Sciatic nerve (tissue), 2 donors: ENCODE data around the gene PMCH. TPM values are rescaled to one million over a fixed set of nuclear protein-coding genes. Genes with fewer than 3 reads are reported as not detected.
"Not testable (repeated sequence)": the region's sequence is repeated elsewhere in the genome, so short reads cannot be mapped to it uniquely, and the experiment has no call there.

Experiments used
- ATAC-seq: fragments of 200-7000 bp; cut with Tn5 transposase; one replicate; pipeline ENCODE4 v1.9.1; 2020; ENCODE audit warnings: mild to moderate bottlenecking, moderate library complexity
- DNase-seq: peaks from one replicate; pipeline ENCODE4 v3.0.0-alpha.2; 2020; ENCODE audit warnings: low spot score
- intact Hi-C: fragments of 100-400 bp; cut with DNase I; formaldehyde crosslinking; loops from one replicate; pipeline ENCODE4 v1.14.2; 2022
- total RNA-seq: library from RNA; stranded (reverse); fragmentation: NEBNext Ultra II Directional; extraction: Animal tissue kit (Norgen Biotek cat#: 25700); gene quantifications from one replicate; pipeline ENCODE4 v1.2.1, GENCODE V29; 2021
- donor health status: DM: no; HTN: no; CAD: no.
- donor health status: DM: no; HTN: no; CAD: no.

The PMCH gene, protein sequence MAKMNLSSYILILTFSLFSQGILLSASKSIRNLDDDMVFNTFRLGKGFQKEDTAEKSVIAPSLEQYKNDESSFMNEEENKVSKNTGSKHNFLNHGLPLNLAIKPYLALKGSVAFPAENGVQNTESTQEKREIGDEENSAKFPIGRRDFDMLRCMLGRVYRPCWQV
- not detected for total RNA-seq

DNA sequence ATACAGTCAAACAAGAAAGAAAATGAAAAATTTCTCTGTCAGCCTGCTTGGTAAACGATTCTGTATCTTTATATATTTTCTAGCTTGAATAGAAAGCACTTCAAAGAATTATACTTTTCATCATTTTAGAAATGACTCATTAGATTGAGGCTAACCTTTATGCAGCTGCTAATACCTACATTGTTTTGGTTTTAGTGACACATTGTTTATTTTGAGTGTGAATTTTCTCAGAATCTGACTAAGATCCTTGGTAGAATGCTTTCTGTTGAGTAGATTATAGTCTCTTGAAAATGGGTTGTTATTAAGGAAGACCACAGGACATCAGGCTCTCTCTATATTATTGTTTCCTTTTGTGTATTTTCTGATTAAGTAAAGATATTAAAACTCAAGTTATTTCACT is at the start of gene PMCH:
Gene PMCH (minus strand): TSS at position 45 of the 400 bp plus-strand sequence. CDS start 63 bp downstream, outside the sequence.
- ATAC-seq (no peak), DNase-seq (no peak)
- intact Hi-C loops, result no loop called here

DNA sequence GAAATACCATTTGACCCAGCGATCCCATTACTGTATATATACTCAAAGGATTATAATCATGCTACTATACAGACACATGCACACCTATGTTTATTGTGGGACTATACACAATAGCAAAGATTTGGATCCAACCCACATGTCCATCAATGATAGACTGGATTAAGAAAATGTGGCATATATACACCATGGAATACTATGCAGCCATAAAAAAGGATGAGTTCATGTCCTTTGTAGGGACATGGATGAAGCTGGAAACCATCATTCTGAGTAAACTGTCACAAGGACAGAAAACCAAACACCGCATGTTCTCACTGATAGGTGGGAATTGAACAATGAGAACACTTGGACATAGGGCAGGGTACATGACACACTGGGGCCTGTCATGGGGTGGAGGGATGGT is 43.2 kb upstream of the PMCH start:
- intact Hi-C loops, ATAC-seq, DNase-seq: not testable (repeated sequence)

DNA sequence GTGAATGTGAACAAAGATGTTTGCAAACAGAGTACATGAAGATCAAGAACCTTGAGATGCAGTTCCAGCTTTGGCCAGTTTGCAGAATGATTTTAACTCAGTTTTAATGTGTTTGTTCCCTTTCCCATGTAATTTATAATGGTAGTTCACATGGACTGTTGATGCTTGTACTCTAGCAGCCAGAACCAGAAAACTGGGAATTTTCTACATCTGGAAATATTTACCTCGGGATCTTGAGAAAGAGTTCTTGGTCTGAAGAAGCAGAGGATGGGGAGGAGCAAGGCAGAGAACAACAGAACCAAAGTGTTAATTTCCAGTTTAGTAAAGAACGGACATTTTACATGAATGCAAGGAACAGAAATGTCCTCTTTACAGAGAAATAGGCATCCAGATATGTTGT is 37.0 kb upstream of the PMCH start:
- intact Hi-C loops, result no loop called here
- ATAC-seq, result peak; percentile 70
- no peak for DNase-seq

DNA sequence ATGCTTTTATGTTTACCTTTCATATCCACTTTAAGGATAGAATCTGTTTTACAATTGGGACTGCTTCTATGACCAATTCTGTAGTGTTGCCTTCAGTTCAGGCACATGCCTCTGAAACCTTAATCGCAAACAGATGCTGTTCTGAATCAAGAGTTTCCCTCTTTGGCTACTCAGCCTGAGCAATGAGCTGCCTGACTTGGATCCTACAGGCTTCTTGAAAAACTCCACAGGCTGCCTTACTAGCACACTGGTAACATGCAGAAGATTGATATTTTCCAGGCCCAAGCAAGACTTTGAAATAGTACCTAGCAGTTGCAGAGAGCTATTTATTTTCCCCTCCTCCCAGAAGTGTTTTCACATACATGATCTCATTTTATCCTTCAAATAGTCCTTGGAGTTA is 34.8 kb upstream of the PMCH start:
- peak; percentile 94 for ATAC-seq
- intact Hi-C loops, result no loop called here
- DNase-seq, result no peak

DNA sequence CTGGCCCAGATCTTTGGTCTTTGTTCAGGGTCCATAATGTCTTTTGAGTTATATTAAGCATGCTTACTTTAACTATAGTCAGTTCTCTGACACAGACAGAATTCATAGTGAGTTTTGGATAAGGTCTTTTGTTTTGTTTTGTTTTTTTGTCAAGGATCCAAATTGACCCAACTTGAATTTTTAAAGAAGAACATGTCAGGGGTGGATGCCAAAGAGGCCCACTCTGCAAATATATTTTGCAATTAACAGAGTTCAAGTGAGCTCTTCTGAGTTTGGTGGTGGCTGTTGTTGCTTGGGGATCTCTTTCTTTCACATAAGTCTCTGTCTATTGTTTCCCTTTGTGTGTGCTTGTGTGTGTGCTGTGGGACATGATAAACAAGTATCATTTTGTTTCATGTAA is 34.4 kb upstream of the PMCH start:
- DNase-seq (no peak), ATAC-seq (peak; percentile 21)
- intact Hi-C loops, result no loop called here

DNA sequence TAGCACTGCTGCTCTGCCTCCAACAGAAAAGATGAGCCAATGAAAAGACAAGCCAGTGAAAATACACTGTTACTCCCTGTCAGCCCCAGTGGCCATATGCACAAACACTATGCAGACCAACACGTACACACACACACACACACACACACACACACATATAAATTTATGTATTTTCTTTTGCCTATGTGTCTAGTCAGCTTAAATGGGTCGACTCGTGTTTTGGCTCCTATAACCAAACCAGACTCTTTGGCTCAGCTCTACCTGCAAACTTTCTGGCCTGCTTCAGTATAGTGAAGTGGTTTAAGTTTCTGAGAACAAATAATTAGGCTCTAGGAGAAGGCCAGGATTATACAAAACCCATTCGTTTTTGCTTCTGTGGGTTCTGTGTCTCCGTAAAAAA is 30.3 kb upstream of the PMCH start:
- ATAC-seq (no peak), DNase-seq (no peak)
- intact Hi-C loops, result no loop called here

DNA sequence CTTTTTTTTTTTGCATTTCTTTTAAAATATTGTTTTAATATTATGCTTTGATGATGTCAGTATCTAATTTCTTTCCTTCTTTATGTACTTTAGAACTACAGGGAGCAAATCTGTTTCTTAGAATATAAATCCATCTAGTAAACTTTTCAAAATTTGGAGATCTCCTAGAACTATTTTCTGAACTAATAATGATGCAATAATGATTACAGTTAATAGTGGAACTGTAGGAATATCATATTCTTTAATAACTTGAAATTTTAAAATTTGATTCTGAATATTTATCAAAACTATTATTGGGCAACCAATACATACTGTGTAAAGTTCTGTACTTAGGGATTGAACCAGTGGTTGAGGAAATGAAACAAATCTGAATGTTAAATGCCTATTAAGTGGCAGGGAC is 23.1 kb upstream of the PMCH start:
- ATAC-seq (no peak), DNase-seq (no peak)
- intact Hi-C loops, result no loop called here

DNA sequence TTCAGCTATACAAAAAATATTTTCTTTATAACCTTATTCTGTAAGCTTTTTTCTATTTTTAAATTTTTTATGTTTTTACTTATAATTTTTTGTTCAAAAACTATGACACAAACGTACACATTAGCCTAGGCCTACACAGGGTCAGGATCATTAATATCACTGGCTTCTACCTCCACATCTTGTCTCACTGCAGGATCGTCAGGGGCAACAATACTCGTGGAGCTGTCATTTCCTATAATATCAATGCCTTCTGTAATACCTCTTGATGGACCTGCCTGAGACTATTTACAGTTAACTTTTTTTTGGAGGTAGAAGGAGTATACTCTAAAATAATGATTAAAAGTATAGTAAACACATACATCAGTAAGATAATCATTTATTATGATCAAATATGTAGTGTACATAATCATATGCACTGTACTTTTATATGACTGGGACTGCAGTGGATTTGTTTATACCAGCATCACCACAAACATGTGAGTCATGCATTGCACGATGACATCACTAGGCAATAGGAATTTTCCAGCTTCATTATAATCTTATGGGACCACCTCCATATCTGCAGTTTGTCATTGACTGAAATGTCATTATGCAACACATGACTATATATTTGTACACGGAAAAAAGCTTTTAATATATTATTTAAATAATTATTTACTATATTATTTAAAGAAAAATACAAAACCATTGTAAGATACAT is 18.5 kb upstream of the PMCH start:
- DNase-seq (no peak), ATAC-seq (no peak)
- intact Hi-C loops, result no loop called here

DNA sequence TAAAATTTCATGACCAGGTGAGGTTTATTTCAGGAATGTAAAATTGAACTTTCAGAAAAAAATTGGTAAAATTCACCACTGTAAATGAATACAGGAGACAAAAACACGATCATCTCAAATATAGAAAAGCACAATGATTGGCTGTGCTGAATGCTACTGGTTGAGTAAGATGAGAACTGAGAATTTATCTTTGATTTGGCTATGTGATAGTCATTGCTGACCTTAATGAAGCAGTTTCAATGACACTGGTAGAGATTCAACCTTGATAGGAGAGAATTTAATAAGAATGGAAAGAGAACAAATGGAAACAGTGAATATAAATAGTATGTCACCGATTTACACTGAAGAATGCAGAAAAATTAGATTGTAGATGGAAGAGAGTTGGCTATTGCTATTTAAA is 6.4 kb upstream of the PMCH start:
- DNase-seq (no peak), ATAC-seq (no peak)
- intact Hi-C loops, result no loop called here

DNA sequence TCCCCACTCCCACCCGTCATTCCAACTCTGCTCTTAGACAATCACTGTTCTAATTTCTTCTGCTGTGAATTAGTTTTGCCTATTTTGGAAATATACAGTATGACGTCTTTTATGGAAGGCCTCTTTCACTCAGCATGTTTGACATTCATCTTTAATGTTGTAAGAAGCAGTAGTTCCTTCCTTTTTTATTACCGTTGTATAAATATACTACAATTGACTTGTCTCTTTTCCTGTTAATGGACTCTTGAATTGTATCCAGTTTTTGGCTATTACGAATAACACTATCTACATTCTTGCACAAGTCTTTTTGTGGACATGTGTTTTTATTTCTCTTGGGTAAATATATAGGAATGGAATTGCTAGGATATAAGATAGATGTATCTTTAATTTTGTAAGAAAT is 4.9 kb upstream of the PMCH start:
- DNase-seq (no peak), ATAC-seq (no peak)
- intact Hi-C loops, result no loop called here

DNA sequence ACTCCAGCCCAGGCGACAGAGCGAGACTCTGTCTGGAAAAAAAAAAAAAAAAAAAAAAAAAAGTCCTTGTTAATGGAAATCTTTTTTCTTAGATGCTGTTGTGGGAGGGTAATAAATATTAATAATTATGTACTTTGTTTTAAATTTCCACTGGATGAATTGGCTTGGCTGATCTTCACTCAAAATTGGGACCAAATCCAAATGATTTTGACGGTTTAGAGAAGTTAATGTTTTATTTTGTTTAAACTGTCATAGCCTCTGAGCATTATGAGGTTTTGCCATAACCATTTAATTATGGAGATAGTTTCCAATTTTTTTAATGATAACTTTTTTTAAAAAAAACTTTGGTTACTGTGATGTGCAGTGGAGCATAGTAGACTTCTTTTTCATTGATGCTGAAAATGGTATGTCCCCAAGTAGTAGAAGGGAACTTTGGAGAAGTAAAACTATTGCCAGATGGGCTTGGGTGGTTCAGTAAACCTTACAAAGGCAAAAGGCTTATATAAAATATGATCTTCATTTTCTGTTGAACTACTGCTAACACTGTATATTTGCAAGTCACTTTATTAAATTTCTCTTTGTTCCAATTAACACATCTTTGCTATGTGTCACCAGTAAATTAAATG is 3.9 kb upstream of the PMCH start:
- ATAC-seq (no peak), DNase-seq (no peak)
- intact Hi-C loops, result no loop called here

DNA sequence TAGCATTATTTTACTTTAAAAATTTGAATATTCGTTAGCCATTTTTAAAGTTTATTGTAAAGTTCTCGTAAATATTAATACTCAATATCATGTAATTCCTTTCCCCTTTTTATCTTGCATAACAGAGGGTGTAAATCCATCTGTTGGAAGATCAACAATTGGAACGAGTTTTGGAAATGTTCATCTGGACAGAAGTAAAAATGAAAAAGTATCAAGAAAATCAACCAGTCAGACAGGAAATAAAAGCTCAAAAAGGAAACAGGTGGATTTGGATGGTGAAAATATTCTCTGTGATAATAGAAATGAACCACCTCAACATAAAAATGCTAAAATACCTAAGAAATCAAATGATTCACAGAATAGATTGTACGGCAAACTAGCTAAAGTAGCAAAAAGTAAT is 1.8 kb downstream of the PMCH start:
- intact Hi-C loops, result no loop called here
- DNase-seq, result no peak
- ATAC-seq, result no peak

DNA sequence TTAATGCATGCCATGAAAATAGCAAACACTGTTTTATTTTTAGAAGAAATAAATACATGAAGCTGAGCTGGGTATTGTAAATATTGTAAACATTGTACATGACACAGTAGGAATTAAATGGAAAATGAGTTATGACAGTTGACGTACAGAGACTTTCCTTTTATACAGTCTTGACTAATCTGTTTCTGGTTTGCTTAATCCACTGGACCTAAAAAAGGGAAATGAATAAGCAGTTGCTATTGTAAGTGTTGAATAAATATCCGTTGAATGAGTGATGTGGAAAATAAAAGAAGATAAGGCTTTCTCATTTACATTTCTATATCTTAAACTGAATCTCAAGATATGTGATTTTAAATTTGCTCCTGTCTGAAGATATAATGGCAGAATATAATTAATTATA is 15.0 kb downstream of the PMCH start:
- DNase-seq (no peak), ATAC-seq (no peak)
- intact Hi-C loops, result no loop called here

DNA sequence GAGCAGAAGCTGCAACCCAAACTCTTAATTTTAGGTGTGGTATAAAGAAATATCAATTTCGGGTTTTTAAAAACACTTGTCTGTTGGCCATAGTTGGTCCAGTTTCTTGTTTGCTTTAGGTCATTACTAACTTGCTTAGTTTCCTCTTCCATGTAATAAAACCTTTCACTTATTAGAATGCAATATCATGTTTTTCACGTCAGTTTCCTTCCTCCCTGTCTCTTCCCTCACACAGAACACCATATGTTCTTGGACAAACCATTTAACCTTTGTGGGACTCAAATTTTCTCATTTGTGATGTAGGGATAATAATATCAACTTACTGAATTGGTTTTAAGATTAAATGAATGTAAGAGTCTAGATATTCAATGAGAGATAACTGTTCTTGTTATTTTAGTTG is 22.9 kb downstream of the PMCH start:
- DNase-seq (no peak), ATAC-seq (no peak)
- intact Hi-C loops, result no loop called here

DNA sequence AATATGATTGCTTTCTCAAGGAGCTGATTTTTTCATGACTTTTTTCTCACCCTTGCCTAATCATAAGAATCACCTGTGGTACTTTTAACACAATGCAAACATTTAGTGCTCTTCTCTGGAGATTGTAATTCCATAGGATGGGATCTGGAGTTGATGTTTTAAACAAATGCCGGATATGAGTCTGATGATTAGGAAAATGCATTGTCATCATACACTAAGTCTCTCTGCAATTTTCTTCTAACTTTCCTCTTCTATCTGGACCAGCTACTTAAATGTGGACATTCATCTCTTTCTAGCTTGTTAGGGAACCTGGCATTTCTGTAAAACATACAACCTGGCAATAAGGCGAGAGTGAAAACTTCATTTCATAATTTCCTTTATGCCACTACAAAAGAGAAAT is 23.5 kb downstream of the PMCH start:
- intact Hi-C loops, result no loop called here
- DNase-seq (no peak), ATAC-seq (no peak)

DNA sequence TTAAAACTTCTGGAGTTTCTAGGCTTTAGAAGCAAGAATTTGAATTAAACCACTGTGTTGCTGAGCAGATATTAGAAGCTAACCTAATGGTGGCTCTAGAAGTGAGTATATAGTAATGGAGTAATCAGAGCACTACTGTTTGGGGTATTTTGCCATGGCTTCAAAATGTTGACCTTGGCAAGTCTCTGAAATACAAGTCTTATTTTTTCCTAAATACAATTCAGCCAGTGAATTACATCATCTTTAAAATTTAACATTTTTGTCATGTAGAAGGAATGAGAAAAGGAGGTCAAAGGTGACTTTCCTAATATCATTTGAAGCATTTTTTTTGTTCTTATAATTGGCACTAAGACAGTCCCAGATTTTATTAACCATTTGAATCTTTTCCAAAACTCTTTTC is 25.2 kb downstream of the PMCH start:
- DNase-seq (no peak), ATAC-seq (peak; percentile 76)
- intact Hi-C loops, result no loop called here

DNA sequence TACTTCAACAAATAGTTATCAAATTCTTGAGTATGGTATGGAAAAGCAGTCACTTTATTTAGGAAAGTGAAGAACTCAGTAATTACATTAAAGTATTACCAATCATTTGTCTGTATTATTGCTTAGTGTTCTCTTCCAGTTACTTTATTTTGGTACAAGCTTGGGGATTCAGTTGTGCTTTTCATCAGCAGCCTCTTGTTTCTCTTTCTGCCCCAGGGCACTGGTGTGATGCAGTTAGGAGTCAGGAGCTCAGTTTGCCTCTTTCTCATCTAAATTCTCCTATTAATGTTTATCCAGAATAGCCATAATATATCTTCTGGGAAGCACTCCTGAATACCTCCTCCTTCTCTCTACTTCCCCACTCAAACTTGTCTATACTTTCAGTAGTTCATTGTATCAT is 25.7 kb downstream of the PMCH start:
- no peak for DNase-seq
- no peak for ATAC-seq
- intact Hi-C loops, result no loop called here

DNA sequence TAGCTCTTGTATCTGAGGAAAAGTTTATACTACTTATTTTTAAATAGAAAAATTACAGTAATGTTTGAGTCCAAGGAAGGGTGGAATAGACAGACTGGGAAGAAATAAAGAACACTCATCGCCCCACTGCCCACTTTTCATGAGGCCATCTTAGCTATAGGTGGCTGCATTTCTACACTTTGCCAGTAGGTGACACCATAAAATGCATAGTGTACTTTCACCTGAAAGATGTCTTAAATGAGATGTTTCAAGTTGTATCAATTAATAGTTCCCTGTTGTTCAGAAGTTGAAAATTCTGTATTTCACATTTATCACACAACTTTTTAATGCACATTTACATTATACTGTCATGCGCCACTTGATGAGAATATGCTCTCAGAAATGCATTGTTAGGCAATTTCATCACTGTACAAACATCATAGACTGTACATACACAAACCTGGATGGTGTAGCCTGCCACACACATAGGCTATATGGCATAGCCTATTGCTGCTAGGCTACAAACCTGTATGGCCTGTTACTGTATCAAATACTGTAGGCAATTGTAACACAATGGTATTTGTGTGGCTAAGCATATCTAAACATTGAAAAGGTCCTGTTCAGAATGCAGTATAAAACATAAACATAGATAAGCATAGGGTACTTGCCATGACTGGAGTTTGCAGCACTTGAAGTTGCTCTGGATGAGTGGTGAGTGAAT is 27.6 kb downstream of the PMCH start:
- intact Hi-C loops, result no loop called here

DNA sequence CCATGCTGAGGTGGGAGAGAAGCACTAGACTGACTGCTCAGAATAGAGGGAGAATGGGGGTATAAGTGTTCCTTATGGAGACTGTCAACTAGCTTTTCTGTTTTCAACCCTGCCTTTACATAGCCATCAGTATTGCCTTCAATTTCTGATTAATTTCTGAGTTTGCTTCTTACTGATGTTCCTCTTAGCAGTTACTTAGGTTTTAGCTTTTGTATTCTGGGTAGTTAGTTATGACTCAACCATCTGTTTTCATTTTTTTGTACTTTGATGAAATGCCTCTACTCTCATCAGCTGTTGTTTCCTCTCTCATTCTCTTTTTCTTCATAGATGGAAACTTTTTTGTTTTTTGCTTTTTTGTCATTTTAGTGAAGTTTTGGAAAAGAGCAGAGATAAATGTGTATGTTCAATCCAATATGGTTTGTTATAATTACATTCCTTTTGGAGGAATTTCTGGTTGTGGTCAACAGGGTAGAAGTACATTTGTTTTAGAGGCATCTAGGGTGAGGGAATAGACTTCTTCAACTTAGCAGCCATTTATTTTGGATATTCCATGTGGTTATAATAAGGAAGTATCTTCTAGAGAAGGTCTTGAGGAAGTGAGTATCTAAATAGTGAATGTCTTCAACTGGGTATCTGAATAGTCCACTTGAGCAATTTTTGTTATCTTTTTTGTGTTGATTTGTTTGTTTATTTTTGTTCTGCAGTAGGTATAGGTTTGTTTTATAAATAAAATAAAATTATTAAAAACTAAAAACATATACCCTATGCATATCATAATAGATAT is 29.6 kb downstream of the PMCH start:
- no peak for DNase-seq
- no peak for ATAC-seq
- intact Hi-C loops, result no loop called here

More for the DNA sequence above, 27.6 kb downstream of the PMCH start:
- DNase-seq (no peak), ATAC-seq (no peak)
